MM.1S (cell line): Measurements from ENCODE around the gene HIPK2.

Source experiments
- CTCF ChIP-seq: fragments of 300-600 bp; sonication (generic); IDR thresholded peaks from 2 replicates; pipeline ENCODE4 v1.5.1; 2016; ENCODE audit warnings: antibody characterized with exemption, low read length, mixed read lengths
- EZH2 ChIP-seq: fragments of 300-600 bp; sonication (generic); optimal IDR thresholded peaks from 2 replicates; pipeline ENCODE3; 2017; ENCODE audit warnings: low read depth, mild to moderate bottlenecking, antibody characterized with exemption, low read length, mixed read lengths
- EZH2phosphoT487 ChIP-seq: fragments of 300-600 bp; sonication (generic); IDR thresholded peaks from 2 replicates; pipeline ENCODE4 v1.6.1; 2018; ENCODE audit warnings: antibody characterized with exemption, low read length

- TF ChIP-seq CTCF (no peak), EZH2phosphoT487 (no peak), EZH2 (no peak)
Measured at GRCh38 chr7:139726485-139726869, 51.3 kb downstream of the HIPK2 start.
